T-cell (primary cell): ENCODE results near the gene HIPK2. TPM values are rescaled to one million over a fixed set of nuclear protein-coding genes. Genes with fewer than 3 reads are reported as not detected.
A peak's percentile ranks its signal among the peaks of the same experiment; 100 is the strongest.

Experiments used
- ATAC-seq, 4 experiments: fragments of 200-7000 bp in 3 of 4; fragments of 150-1000 bp in 1 of 4; cut with Tn5 transposase; replicated peaks in 1 of 4; 1 replicate in 3 of 4; 2 replicates in 1 of 4; pipeline ENCODE4 v1.10.0; 2021; ENCODE audit warnings: moderate library complexity in 3 of 4, mild to moderate bottlenecking in 2 of 4, moderate number of reproducible peaks in 1 of 4
- CTCF ChIA-PET, 2 donors: fragments of 300-600 bp; sonication (Branson Sonifier 250); formaldehyde crosslinking; loops; one replicate each; lab custom pipeline; 2022; ENCODE audit warnings: antibody characterized with exemption in 2 of 2; lab: Charles Lee
- POLR2A ChIA-PET, 2 donors: fragments of 300-600 bp; sonication (Branson Sonifier 250); formaldehyde crosslinking; loops; one replicate each; lab custom pipeline; 2022; ENCODE audit warnings: antibody characterized with exemption in 2 of 2; lab: Charles Lee
- DNase-seq, 35 experiments: peaks; one replicate each; pipeline versions ENCODE4 v3.0.0 to v3.0.0-alpha.2; 2013 to 2023
- H3K27ac ChIP-seq: one replicate; pipeline ENCODE4 v1.5.1; 2013; ENCODE audit warnings: low read length
- H3K27me3 ChIP-seq, 2 experiments: replicated peaks in 1 of 2; 1 replicate in 1 of 2; 2 replicates in 1 of 2; pipeline versions ENCODE4 v1.6.1 to v1.7.0; 2013; ENCODE audit warnings: low read length in 1 of 2, mixed read lengths in 1 of 2; ENCODE audit not compliant: control insufficient read depth in 2 of 2, insufficient read depth in 2 of 2; ENCODE audit errors: extremely low read depth in 1 of 2
- H3K36me3 ChIP-seq, 2 donors: 1 replicate in 1 of 2; 2 replicates in 1 of 2; pipeline versions ENCODE4 v1.6.1 to v1.7.0; 2013; ENCODE audit warnings: low read length in 1 of 2; ENCODE audit not compliant: control insufficient read depth in 2 of 2, insufficient read depth in 1 of 2; ENCODE audit errors: extremely low read depth in 1 of 2
- H3K4me1 ChIP-seq, 2 experiments: 1 replicate in 1 of 2; 2 replicates in 1 of 2; pipeline versions ENCODE4 v1.6.1 to v1.7.0; 2013; ENCODE audit warnings: low read length in 2 of 2, mixed read lengths in 1 of 2; ENCODE audit not compliant: insufficient read depth in 2 of 2, control insufficient read depth in 1 of 2; ENCODE audit errors: extremely low read depth in 1 of 2
- H3K4me3 ChIP-seq, 2 donors: 1 replicate in 1 of 2; 2 replicates in 1 of 2; pipeline versions ENCODE4 v1.5.1 to v1.7.0; 2013; ENCODE audit warnings: mild to moderate bottlenecking in 2 of 2, low read length in 1 of 2, moderate library complexity in 1 of 2; ENCODE audit not compliant: control insufficient read depth in 1 of 2; ENCODE audit errors: extremely low read depth in 1 of 2
- H3K9me3 ChIP-seq: 2 replicates; pipeline ENCODE4 v1.7.0; 2013
- H3K27ac Mint-ChIP-seq, 2 donors: one replicate each; pipeline ENCODE4 v1.8.0; 2020 to 2021; ENCODE audit warnings: mild to moderate bottlenecking in 2 of 2, mixed read lengths in 2 of 2
- H3K27me3 Mint-ChIP-seq, 2 donors: one replicate each; pipeline ENCODE4 v1.8.0; 2021 to 2022; ENCODE audit warnings: mixed read lengths in 2 of 2
- H3K36me3 Mint-ChIP-seq: one replicate; pipeline ENCODE4 v1.8.0; 2021; ENCODE audit warnings: mixed read lengths
- H3K4me1 Mint-ChIP-seq, 3 donors: one replicate each; pipeline ENCODE4 v1.8.0; 2020 to 2022; ENCODE audit warnings: mixed read lengths in 3 of 3, mild to moderate bottlenecking in 1 of 3
- H3K4me3 Mint-ChIP-seq, 3 donors: one replicate each; pipeline ENCODE4 v1.8.0; 2020 to 2022; ENCODE audit warnings: mild to moderate bottlenecking in 3 of 3, mixed read lengths in 3 of 3, moderate library complexity in 3 of 3
- H3K9me3 Mint-ChIP-seq, 3 donors: one replicate each; pipeline ENCODE4 v1.8.0; 2020 to 2022; ENCODE audit warnings: mixed read lengths in 3 of 3
- WGBS: methylation state at CpG from one replicate; pipeline ENCODE4 v1.1.5; 2013; ENCODE audit warnings: missing lambda C conversion rate; ENCODE audit not compliant: insufficient coverage; 5-methylcytosine and 5-hydroxymethylcytosine counted together
- total RNA-seq, 35 experiments: library from RNA in 6 of 35; stranded (reverse) in 6 of 35; fragments of 120-200 nt in 1 of 35; gene quantifications; one replicate each; pipeline versions ENCODE4 v1.2.1 to v1.2.4 and lab custom pipeline; 2013 to 2026

Gene HIPK2
- total RNA-seq, 5 donors from 2014 or later (not counting 1 experiment from before 2014, with no cell fraction given), result 32.7 to 34.5 (median 33.5) TPM

DNA sequence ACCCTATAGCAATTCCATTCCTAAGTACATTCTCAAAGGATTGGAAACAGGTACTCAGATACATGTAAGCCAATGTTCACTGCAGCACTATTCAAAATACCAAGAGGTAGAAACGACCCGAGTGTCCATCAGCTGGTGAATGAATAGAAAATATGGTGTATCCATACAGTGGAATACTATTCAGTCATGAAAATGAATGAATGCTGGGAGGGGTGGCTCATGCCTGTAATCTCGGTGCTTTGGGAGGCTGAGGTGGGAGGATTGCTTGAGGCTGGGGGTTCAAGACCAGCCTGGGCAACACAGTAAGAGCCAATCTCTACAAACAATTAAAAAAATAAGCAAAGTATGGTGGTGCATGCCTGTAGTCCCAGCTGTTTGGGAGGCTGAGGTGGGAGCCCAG lies 191.5 kb downstream of the HIPK2 start:
- Mint-ChIP-seq H3K36me3 (peaks cover 59% of the 10 kb centered on the region), H3K4me3 (no peak overlapping the region), H3K9me3 (no peaks in the 10 kb centered on the region), H3K4me1 (peaks cover 3 to 26% (median 22%) of the 10 kb centered on the region in 3 donors), H3K27ac (no peak overlapping the region), H3K27me3 (no peaks in the 10 kb centered on the region)
- Histone ChIP-seq H3K4me1 (peaks cover 0 to 22% of the 10 kb centered on the region in 2 experiments), H3K36me3 (peaks cover 26 to 27% of the 10 kb centered on the region in 2 donors), H3K27ac (no peak overlapping the region), H3K9me3 (no peaks in the 10 kb centered on the region), H3K4me3 (no peak overlapping the region), H3K27me3 (no peaks in the 10 kb centered on the region)
- ChIA-PET POLR2A (interaction anchor here in 1 of 2 donors (0.6 kb wide), 1 partner anchor 11 kb away, joined by 5 read pairs; no protein-coding TSS in a partner anchor), CTCF (no interaction called here)
- DNase-seq, result no peak
- ATAC-seq, result no peak
- 100% methylated on average over 2 of the region's 3 CpGs for WGBS

DNA sequence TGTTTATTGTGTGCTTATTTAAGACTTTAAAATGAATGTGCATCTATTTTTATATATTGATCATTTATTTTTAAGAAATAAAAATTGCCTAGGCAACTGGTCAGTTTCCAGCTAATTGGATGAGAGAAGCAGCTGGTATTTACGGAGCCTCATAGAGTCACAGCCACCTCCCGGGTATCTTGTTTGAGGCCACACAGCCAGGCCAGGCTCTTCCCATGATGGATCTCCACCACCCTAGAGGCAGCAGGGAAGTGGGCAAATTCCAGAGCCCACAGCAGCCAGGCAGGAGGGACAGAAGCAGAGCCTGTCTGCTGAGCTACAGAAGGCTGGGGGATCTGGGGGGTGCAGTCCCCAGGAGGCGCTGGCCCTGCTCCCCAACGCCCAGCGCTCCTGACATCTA lies 192.8 kb downstream of the HIPK2 start:
- Mint-ChIP-seq H3K4me1 (peaks cover 3 to 26% (median 22%) of the 10 kb centered on the region in 3 donors), H3K27ac (no peak overlapping the region), H3K4me3 (no peak overlapping the region), H3K9me3 (no peaks in the 10 kb centered on the region), H3K27me3 (no peaks in the 10 kb centered on the region), H3K36me3 (peaks cover 60% of the 10 kb centered on the region)
- H3K4me1 ChIP-seq, result peaks cover 0 to 22% of the 10 kb centered on the region in 2 experiments
- H3K27me3 ChIP-seq, result no peaks in the 10 kb centered on the region
- ATAC-seq, result no peak
- ChIA-PET CTCF (no interaction called here), POLR2A (no interaction called here)
- no peak for DNase-seq
- no peak overlapping the region for H3K4me3 ChIP-seq
- 95% methylated on average over 3 of the region's 5 CpGs for WGBS
- peaks cover 31% of the 10 kb centered on the region in 2 donors for H3K36me3 ChIP-seq
- H3K27ac ChIP-seq, result no peak overlapping the region
- H3K9me3 ChIP-seq, result no peaks in the 10 kb centered on the region

DNA sequence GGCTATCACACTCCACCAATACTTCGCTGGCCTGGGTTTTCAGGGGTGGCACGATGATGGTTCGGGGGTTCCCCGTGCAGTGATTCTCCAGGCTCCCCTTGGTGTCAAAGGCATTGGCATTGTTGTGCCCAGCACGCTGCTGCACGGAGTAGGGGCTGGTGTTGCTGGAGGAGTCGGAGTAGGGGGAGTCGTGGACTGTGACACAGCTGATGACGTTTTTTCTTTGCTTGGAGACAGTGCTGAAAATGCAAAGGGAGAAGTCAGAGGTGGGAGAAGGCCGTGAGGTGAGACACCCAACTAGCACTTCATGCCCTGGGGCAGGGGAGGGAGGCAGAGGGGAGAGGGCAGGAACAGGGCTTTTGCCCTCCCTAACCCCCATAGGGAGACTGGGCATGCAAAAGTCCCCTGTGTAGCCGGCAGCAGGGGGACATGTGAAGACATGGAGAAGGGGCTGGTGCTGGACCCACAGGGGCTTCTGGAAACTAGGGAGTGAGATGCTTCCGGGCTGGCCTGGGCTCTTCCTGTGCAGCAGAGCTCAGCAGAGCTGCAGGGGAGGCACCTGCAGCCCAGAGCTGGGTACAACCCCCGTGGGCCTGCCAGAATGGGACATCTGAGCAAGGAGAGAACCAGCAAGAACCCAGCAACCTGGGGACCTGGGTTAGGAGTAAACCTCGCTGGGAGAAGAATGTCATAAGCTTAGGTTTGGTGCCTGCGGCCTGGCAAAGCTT lies 193.8 kb downstream of the HIPK2 start:
- 77% methylated on average over 11 of the region's 15 CpGs for WGBS
- Mint-ChIP-seq H3K9me3 (no peaks in the 10 kb centered on the region), H3K36me3 (peaks cover 58% of the 10 kb centered on the region), H3K27me3 (no peaks in the 10 kb centered on the region), H3K4me1 (peaks cover 3 to 26% (median 22%) of the 10 kb centered on the region in 3 donors), H3K27ac (peak overlapping the region in 1 of 2 donors; percentile 48), H3K4me3 (no peak overlapping the region)
- ChIA-PET CTCF (interaction anchor here in 1 of 2 donors (0.5 kb wide), 1 partner anchor 18 kb away, joined by 3 read pairs; no protein-coding TSS in a partner anchor), POLR2A (no interaction called here)
- ATAC-seq (no peak), DNase-seq (no peak)
- H3K27ac ChIP-seq, result no peak overlapping the region
- H3K4me3 ChIP-seq, result no peak overlapping the region
- no peaks in the 10 kb centered on the region for H3K27me3 ChIP-seq
- H3K4me1 ChIP-seq, result peaks cover 0 to 22% of the 10 kb centered on the region in 2 experiments
- peaks cover 25 to 38% of the 10 kb centered on the region in 2 donors for H3K36me3 ChIP-seq
- no peaks in the 10 kb centered on the region for H3K9me3 ChIP-seq

DNA sequence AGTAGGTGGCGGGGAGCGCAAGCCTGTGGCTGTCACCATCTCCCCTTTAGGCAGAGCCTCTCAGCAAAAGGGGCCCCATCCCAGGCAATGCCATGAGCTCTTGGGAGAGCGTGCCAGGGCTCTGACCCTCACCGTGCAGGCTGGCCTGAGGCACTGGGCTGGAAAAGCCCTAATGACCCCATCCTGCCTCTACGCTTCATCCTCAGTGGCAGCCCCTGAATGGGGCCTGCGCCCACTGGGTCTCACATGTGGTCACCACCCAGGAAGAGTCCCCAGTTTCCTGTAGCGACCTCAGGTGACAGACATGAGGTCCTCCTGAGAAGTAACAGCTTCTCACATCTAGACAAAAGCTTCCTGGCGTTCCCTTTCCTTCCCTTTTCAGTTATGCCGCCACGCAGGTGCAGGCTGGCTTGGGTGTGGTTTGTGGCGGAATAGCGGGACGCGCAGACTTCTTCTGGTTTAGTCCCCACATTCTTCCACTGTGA lies 195.1 kb downstream of the HIPK2 start:
- POLR2A ChIA-PET, result interaction anchor here in 1 of 2 donors (0.7 kb wide), 1 partner anchor 704 kb away, joined by 3 read pairs; no protein-coding TSS in a partner anchor
- no peak for DNase-seq
- Histone ChIP-seq H3K27me3 (no peaks in the 10 kb centered on the region), H3K36me3 (peaks cover 23 to 38% of the 10 kb centered on the region in 2 donors), H3K9me3 (no peaks in the 10 kb centered on the region), H3K27ac (no peak overlapping the region), H3K4me1 (peaks cover 0 to 22% of the 10 kb centered on the region in 2 experiments), H3K4me3 (no peak overlapping the region)
- 71% methylated on average over 7 of the region's 14 CpGs for whole genome bisulfite sequencing
- ATAC-seq, result no peak
- peak overlapping the region in 1 of 2 donors; percentile 25 for H3K27ac Mint-ChIP-seq
- peaks cover 56% of the 10 kb centered on the region for H3K36me3 Mint-ChIP-seq
- H3K4me1 Mint-ChIP-seq, result peaks cover 3 to 26% (median 22%) of the 10 kb centered on the region in 3 donors
- no peak overlapping the region for H3K4me3 Mint-ChIP-seq
- H3K9me3 Mint-ChIP-seq, result no peaks in the 10 kb centered on the region
- H3K27me3 Mint-ChIP-seq, result no peaks in the 10 kb centered on the region
- CTCF ChIA-PET, result interaction anchor here in 1 of 2 donors (0.5 kb wide), 1 partner anchor 711 kb away, joined by 3 read pairs; no protein-coding TSS in a partner anchor

DNA sequence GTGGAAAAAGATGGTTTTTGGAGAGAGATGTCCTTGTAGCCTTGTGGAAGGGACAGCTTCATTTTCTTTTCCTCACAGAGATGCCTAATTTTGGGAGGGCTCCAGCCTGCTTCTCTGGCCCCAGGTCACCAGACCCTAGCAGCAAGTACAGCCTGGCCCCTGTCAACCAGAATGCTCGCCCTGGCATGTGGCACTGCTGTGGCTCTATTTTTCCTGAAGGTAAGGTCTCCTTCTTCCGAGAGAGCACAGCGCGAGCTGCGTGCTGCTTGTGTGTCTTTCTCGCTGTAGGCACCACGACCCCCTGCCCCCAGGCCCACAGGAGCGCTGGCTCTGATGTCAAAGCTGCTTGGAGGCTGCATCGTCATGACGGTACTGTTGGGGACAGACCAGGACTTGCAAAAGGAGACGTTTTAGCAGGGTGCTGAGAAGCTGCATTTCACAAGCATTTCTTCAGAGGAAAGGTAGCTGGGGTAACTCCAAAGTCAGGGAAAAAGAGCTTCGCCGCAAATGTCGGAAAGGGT lies 195.6 kb downstream of the HIPK2 start:
- 71% methylated on average over 7 of the region's 14 CpGs for WGBS
- DNase-seq (no peak), ATAC-seq (no peak)
- Mint-ChIP-seq H3K36me3 (peaks cover 56% of the 10 kb centered on the region), H3K27me3 (no peaks in the 10 kb centered on the region), H3K4me3 (no peak overlapping the region), H3K4me1 (peaks cover 3 to 26% (median 22%) of the 10 kb centered on the region in 3 donors), H3K27ac (no peak overlapping the region), H3K9me3 (no peaks in the 10 kb centered on the region)
- Histone ChIP-seq H3K4me3 (no peak overlapping the region), H3K36me3 (peaks cover 21 to 38% of the 10 kb centered on the region in 2 donors), H3K9me3 (no peaks in the 10 kb centered on the region), H3K27me3 (no peaks in the 10 kb centered on the region), H3K27ac (no peak overlapping the region), H3K4me1 (peaks cover 0 to 22% of the 10 kb centered on the region in 2 experiments)
- POLR2A ChIA-PET, result interaction anchor here in 1 of 2 donors (0.5 kb wide), 1 partner anchor 297 kb away, joined by 4 read pairs; no protein-coding TSS in a partner anchor
- CTCF ChIA-PET, result interaction anchor here (0.5 kb wide), 2 partner anchors 251 to 712 kb away, joined by 3 to 8 read pairs; no protein-coding TSS in a partner anchor

DNA sequence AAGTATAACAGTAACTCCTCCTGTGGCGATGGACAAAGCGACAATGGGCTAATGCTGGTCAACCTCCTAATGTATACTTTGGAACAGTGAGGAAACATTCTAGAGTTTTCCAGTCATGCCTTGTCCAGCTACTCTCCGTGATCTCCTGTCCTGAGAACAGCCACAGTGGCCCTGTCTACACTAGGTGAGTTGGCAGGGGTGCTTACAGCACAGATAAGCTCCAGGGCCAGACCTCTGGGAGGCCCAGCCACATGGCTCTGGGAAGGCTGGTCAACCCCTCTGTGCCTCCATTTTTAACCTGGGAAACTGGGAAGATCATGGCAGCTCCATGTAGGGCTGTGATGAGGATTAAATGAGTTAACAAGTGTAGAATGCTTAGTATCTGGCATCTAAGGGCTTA lies 197.4 kb downstream of the HIPK2 start:
- peaks cover 3 to 24% (median 22%) of the 10 kb centered on the region in 3 donors for H3K4me1 Mint-ChIP-seq
- H3K9me3 Mint-ChIP-seq, result no peaks in the 10 kb centered on the region
- ATAC-seq, result no peak
- peaks cover 18 to 38% of the 10 kb centered on the region in 2 donors for H3K36me3 ChIP-seq
- H3K9me3 ChIP-seq, result no peaks in the 10 kb centered on the region
- CTCF ChIA-PET, result interaction anchor here in 1 of 2 donors (0.5 kb wide), 1 partner anchor 60 kb away, joined by 5 read pairs; no protein-coding TSS in a partner anchor
- H3K27ac ChIP-seq, result no peak overlapping the region
- H3K27ac Mint-ChIP-seq, result no peak overlapping the region
- POLR2A ChIA-PET, result interaction anchor here in 1 of 2 donors (0.6 kb wide), 1 partner anchor 20 kb away, joined by 3 read pairs; no protein-coding TSS in a partner anchor
- DNase-seq, result no peak
- no peaks in the 10 kb centered on the region for H3K27me3 Mint-ChIP-seq
- 100% methylated on average over 1 of the region's 3 CpGs for WGBS
- no peak overlapping the region for H3K4me3 Mint-ChIP-seq
- no peaks in the 10 kb centered on the region for H3K27me3 ChIP-seq
- no peak overlapping the region for H3K4me3 ChIP-seq
- H3K4me1 ChIP-seq, result peaks cover 0 to 22% of the 10 kb centered on the region in 2 experiments
- H3K36me3 Mint-ChIP-seq, result peaks cover 49% of the 10 kb centered on the region
